Measurements from ENCODE around the gene WIPF2.

Gene WIPF2

DNA sequence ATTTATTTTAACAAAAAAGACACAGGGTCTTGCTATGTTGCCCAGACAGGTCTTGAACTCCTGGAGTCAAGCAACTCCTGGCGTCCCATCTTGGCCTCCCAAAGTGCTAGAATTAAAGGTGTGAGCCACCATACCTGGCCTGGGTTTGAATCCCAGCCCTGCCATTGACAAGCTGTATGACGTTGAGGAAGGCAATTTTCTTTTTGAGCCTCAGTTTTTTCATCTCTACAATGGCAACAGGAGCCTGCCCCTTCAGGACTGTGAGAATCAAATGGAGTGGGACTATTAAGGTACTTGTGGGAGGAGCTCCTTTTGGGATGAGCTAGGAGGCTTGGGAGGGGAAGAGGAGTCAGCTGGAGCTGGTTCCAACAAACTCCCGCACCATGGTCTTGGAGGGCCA lies 96.1 kb downstream of the WIPF2 start:
- no peak for DNase-seq (ENCODE audit: low read depth)

DNA sequence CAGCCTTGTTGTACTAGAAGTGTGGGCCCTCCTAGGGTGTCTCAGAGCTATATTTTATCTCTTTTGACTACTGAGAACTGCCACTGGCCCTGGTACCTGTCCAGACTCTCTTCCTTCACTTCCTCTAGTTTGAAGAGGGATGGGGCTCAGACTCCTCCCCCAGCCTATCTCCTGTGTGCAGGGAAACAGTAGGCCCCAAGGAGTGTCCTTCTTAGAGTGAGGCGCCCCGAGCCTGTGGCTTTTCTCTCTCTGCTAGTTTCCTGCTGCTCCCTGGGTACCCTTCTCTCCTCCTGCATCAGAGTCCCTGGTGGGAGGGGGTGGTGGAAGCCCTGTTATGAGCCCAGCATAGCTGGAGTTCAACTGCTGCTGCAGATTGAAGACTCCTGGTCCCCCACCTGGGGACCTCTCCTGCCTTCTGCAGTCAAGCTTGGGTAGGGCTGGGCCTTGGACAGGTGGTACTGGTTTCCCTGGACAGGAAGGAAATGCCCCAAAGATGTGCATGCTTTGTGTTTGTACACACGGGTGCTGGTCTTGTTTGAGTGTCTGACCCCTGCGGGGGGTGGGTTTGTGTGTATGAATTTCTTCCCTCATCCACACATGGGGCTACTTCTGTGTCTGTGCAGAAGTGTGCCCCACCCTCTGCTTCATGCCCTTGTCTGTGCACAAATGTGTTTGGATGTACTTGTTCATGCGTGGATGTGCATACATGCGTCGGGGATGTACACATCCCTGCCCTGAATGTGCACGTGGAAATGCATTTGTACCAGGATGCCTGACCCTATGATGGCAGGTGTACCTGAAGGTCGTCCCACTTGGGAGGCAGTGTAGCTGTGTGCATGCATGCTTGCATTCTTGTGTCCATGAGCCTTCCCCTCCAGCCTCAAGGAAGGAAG lies 96.8 kb downstream of the WIPF2 start:
- no peak for DNase-seq (ENCODE audit: low read depth)

DNA sequence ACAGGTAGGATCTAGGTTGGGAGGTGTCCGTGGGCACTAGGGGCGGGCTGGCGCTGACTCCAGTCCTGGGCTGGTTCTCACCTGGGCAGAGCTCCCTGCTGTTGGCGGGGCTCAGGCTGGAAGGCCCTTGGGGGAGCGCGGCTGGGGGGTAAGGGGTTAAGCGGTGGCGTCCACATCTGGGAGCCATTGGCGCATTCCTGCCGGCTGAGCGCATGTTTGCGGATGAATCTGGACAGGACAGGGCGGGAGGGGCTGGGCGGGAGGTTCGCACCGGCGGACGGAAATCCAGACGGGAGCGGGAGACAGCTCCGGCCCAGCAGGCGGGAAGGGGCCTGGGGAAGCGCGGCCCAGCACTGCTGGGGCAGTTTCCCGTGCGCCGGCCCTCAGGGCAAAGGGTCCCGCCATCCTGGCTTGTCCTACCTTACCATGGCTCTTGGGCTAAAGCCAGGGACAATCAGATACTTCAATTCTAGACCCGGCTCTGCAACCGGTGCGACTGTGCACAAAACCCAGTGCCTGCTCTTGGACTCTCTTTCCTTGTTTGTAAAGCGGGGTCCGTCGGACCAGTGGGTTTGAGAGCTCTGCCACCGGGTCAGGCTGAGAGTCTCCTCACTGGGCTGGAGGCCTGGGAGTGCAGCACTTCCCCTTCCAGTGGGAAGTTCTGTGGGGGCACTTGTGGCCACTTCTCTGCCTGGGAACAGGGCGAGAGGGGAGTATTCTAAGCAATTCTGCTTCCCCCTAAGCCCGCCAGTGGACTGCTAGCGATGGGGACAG lies 97.7 kb downstream of the WIPF2 start:
- DNase-seq (ENCODE audit: low read depth): peak; percentile 78

DNA sequence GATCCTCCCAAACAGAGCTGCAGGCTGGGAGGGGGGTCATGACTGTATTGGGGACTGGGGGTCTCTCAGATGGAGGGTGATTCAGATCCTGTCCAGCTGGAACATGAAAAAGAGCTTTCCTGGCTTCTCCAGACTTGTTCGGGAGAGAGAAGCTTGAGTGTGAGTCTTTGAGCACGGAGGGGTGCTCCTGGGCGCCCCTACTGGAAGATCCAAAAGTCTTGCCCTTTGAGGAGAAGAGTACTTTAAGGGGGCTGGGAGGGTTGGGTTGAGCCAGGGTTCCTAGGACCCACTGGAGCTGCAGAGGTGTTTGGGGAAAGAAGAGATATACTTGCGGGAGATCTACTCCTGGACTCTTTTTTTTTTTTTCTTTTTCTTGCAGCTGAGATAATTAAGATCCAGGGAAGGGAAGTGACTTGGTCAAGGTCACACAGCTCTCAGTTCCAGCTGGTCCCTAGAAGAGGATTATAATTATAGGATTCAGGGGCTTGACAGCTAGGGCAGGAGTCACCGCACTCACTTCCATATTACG lies 98.3 kb downstream of the WIPF2 start:
- peak; percentile 60 for DNase-seq (ENCODE audit: low read depth)

DNA sequence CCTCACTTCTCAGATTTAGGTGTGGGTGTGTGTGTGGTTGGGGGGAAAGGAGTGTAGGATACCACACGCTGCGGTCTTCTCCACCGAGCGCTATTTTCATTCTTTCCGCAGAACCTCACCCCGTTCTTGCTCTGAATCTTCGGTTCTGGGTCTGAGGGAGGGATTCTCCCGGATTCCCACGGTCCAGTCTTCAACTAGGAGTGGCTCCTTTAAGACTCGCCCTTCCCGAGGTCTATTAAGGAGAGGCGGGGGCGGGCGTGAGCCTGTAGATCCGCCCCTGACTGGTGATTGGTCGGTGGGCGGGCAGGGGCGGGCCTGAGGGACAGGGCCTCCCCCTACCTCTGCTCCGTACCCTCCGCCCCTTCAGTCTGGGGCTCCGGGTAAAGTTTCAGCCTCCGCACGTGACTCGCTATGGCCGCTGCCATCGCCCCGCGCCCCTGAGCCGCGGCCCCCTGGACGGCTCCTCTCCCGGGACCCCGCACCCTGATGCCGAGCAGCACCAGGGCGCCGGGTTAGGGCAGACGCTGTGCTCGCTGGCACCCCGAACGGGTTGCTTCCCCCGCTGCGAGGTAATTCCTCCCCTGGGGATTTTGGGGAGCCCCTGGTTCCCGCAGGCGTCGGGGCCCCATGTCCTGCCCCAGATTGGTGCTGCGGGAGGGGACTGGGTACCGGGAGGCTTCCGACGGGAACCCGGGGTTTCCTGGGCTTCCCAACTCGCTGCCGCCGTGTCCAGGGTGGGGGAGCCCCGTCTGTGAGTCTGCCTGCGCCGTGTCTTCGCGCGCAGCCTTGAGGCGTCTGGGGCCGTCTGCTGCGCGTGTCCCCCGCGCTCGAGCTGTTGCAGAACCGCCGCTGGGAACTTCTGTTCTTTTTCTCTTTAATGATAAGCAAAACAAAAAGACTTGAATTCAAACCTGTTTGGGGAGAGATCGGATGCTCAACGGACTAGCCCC lies 99.1 kb downstream of the WIPF2 start:
- DNase-seq (ENCODE audit: low read depth): peak; percentile 96

DNA sequence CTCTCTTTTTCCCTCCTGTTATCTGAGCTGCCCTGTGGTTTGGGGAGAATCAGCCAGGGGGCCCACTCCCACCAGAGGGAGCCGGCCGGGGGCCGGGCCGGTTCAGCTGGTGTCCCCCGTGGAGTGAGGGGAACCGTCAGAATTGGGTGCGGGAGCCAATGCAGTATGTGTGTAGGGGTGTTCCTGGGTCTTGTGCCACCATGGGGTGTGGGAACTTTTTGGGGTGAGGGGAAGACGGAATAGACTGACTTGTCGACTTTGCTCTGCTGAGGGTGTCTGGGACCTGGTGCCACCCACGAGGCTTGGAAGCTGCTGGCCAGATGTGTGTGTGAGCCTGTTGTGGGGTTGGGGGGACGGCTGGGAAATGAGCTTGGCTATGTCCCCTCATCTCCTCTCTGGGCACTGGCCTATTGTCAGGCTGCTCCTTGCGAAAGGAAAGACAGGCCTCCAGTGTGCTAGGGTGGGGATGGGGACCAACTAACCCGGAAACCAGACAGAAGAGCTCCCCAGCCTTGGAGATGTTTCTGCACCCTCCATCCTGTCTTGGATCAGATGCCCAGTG lies 99.8 kb downstream of the WIPF2 start:
- DNase-seq (ENCODE audit: low read depth): no peak

DNA sequence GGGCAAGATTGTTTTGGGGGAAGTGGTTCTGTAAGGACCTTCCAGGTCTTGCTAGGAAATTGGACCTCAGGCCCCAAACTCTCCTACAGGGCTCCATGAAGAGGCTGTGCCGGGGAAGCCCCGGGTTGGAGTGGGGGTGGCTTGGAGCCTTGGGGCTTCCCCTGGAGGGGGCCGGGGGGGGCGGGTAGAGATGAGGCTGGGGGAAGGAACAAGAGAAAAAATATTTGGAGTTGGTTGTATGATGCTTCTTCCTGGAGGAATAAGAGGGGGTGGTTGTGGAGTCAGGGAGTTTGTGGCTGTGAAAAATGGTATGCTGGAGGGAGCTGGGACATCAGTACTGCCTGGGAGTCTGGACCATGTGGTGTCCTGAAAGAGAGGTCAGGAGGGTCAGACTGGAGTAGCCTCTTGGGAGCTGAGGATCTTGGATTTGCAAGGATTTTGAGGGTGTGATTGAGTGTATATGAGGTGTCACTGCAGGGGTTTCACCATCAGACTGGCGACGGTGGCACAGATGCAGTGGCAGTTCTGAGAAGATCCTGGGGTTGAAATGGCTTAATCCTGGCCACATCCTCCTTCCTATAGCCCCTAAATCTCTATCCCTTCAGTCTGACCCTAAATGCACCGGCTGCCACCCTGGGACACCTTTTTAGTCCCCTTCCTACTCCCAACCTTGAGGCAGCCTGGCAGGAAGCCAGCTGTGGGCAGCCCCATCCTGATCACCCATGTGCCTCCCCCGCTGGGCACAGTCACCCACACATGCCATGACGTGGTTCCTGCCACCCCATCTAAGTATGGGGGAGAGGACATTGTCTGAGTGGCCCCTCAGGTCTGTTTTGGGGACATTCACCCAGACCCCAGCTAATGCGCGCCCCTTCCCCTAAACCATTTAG lies 100.8 kb downstream of the WIPF2 start:
- DNase-seq (ENCODE audit: low read depth): no peak

DNA sequence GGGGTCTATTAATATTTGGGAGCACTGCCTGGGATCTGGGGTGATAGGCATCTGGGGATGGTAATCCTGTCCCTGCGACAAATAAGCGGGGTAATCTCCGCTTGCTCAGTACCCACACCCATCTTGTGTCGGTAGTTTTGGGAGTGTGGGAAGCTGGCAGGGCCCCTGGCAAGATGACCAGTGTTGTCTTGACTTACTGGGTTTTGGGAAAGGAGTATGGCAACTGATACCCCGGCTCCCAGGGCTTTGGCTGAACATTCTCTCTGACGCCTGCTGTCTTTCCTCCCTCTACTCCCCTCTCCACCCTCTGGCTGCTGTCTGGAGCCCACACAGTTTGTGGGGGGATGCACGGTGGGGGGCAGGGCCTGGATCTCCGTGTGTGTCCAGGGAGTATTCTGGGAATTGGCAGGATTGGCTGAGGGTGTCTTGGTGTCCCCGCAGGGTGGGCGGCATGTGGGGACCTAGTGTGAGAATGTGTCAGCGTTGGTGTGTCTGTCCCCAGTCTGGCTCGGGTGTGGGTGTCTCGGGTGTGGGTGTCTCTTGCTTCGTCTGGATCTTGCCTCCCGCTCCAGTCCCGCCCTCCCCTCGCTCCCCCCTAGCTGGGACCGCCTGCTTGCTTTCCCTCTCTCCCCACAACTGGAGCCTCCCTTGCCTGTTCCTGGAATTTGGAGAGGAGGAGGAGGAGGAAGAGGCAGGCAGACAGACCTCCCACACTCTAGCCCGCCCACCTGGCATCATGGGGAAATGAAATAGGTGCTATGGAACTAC lies 101.8 kb downstream of the WIPF2 start:
- DNase-seq (ENCODE audit: low read depth): peak; percentile 61

DNA sequence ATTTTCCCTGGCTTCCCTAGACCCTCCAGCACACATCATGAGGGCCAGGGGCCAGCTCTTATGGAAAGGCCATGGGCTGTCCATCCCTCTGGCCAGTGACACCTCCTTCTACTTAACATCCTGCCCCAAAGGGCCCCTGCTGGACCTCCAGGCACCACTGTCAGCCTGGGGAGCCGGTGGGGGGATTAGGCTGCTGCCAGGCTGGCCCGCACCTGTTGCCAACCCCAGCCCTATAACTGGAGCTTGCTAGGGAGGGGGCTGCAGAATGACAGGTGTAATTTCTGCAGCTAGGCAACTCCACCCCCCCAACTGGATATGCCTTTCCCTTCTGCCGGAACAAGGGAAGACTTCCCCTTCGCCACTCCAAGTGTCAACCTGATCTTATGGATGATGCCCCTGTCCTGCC lies 102.4 kb downstream of the WIPF2 start:
- DNase-seq (ENCODE audit: low read depth): no peak

DNA sequence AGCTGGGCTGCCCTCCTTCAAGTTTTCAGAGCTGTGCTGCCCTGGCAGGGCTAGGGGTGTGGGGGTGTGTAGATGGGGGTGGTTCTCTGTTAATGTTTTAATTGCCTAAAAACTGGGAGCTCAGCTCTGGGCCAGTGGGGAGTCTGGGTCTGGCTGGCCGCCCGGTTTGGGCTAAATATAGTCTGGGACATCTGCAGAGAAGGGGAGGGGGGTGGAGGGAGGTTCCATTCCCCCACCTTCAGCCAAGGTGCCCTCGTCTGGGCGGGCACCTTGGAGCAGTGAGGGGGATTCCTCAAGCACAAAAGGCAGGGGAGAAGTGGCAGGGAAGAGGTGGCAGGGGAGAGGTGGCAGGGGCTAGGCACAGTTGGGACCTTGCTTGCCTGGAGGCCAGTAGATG lies 102.9 kb downstream of the WIPF2 start:
- DNase-seq (ENCODE audit: low read depth): no peak

DNA sequence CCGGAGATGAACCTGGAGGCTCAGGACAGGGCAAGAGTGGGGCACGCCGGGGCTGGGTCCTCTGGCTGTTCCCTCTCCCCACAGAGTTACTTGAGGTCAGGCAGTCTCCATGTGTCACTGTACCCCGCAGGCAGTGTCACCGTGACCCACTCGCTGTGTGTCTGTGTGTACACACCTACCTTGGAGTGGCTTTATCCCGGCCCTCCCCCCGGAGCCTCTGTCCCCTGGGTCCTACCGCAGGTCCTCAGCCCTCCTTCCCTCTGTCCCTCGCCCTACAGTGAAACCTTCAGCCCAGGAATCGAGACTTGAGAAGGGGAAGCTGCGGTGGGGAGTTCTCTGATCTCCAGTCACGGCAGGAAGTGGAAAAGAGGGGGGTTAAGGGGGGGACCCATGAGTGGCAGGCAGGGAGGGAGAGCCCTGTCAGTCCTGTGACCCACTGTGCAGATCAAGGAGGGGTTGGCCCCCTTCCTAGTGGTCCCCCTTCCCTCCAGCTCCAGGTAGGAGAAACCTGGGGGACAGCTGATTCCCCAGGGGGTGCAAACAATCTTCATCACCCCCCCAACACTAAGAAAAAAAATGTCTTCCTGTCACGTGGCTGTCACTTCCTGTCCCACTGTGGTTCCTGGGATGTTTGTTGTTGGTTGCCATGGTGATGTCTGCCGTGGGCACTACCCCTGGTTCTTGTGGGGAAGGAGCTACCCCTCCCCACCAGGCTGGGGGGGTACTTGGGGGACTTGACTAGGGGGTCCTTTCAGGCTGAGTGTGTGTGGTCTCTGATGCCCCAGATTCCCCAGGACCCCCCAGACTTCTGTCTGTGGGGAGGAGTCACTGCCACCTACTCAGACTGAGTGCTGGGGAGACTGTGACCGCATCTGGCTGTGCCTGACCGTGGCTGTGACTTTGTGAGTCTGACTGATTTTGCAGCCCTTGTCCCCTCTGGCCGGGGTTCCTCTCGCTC lies 103.5 kb downstream of the WIPF2 start:
- peak; percentile 81 for DNase-seq (ENCODE audit: low read depth)

DNA sequence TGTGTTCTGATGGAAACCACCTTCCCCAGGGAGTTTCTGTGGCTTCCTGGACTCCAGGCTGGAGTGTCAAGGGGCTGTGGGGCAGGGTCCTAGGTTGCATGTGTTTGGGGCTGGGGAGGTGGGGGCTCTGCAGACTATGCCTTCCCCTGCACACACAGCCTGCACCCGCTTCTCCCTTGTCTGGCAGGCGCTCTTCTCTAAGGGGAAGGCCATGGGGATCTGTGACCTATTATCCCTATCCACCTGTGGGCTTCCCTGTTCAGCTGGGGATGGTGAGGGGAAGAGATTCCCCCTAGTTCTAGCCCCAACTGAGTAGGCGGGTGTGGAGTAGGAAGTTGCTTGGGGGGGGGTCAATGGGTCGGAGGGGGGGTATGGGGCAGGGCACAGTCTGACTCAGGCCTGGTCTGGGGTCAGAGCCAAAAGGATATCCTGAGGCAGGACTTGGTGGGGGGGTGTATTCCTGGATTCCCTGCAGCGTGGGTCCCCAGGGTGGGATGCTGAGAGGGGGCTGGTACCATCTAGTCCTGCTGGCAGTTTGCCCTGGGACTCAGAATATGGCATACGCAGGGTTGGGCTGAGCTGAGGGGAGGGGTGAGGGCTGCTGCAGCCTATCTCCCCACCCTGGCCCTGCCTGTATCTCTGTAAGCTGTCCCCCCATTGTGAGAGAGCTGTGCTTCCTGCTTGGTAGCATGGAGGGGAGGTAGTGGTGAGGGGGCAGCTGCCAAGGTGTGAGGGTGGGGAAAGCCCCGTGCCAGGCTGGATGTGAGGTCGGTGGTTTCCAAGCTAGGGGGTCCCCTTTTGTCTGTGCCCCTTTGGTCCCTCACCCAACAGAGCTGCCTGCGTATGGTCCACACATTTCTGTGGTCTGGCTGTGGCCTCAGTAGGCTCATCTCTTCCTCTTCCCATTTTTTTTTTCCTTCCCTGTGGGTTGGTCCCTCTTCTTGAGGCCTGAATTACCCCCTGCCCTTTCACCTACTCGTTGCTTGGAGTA lies 104.6 kb downstream of the WIPF2 start:
- peak; percentile 63 for DNase-seq (ENCODE audit: low read depth)

DNA sequence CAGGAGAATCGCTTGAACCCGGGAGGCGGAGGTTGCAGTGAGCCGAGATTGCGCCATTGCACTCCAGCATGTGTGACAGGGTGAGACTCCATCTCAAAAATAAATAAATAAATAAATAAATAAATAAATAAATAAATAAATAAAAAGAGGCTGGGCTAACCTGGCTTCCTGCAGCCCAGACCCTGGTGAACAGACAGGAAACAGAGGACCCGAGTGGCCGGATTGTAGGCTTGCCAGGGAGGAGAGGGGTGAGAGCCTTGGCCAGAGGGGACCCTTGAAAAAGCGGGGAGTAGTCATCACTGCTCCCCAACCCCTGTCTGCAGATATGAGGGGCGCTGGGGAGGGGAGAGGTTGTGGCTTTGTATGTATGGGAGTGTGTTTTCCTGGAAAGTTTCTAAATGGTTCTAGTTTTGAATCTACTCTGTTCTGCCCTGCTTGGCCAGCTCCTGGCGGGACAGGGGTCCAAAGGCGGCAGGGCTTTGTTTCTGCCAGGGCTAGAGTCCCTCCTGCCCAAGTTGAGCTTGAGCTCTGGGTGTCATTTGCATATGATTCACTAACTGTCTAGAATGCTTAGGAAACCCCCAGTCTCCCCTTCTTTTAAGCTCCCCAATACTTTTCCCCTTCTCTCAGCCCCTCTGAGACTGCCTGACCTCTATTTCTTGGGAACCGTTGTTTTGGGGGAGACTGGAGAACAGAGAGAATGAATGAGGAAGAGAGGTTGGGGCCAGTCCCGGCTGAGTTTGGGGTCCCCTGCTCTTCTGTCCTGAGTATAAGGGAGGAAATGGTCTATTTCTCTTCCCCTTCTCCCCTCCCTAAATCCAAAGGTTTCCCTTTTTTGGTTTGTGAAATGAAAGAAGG lies 106.3 kb downstream of the WIPF2 start:
- no peak for DNase-seq (ENCODE audit: low read depth)

DNA sequence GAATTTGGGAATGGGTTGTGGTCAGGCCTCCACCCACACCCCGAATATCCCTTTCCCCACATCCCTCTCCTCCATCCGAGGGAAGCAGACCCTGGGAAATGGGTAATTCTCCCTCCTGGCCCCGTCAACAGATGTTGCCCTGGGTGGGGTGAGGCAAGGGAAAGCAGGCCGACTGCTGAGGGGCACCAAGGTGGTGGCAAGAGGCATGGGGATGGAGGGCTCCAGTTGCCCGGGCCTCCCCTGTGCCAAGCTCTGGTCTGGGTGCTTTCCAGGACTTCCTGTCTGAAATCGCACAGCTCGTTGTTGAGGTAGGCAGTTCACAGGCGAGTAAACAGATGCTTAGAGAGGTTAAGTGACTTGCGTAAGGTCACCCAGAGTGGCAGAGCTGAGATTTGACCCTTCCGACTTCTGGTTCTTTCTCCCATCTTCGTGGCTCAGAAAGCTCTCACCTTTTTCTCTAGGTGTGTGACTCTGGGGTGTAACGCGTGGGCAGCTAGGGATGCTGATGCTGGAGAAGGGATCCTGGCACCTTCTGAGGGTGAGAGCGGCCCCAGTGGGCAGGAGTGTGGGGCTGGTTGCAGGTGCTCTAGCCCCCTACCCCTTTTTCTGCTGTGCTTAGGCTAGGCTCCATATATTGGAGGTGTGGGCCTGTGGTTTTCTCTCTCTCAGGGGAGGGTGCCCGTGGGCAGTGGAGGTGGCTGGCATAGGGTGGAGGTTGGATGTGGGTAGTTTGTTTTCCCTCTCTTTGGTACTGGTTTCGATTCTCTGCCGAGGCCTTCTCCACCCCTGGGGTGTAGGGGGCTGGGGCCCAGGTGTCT lies 107.1 kb downstream of the WIPF2 start:
- no peak for DNase-seq (ENCODE audit: low read depth)

DNA sequence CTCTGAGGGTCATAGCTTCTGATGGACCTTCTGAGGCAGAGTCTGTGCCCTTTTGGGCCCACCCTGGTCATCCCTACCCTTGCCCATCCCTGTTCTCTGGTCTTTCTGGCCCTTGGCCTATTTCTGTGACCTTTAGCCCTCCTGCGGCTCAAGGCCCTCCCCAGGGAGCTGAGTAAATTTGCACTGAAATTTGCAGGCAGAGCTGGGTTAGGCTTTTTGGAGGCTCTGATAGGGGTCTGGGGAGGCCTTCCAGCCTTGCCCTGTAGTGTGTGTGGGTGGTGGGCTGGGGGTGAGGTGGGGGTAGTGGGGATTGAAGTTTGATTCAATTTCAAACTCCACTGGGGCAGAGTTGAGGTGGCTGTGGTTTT lies 107.7 kb downstream of the WIPF2 start:
- no peak for DNase-seq (ENCODE audit: low read depth)

Data from fibroblast of gingiva (primary cell).